ENCODE measurements around the gene ABHD2.
A peak's percentile ranks its signal among the peaks of the same experiment; 100 is the strongest.
"Not testable (repeated sequence)": the region's sequence is repeated elsewhere in the genome, so short reads cannot be mapped to it uniquely, and the experiment has no call there.

ABHD2 gene

GRCh38 chr15:89075101-89075640 is 13.1 kb upstream of the ABHD2 start:
- DNase-seq: no peak

- DNase-seq: peak; percentile 81
These were observed 12.4 kb upstream of the ABHD2 start for GRCh38 chr15:89075846-89076245.

GRCh38 chr15:89077750-89078149 is 10.5 kb upstream of the ABHD2 start:
- no peak for DNase-seq

- no peak for DNase-seq
These were observed 9.1 kb upstream of the ABHD2 start for GRCh38 chr15:89078851-89079810.

- no peak for DNase-seq
These were observed 6.4 kb upstream of the ABHD2 start for GRCh38 chr15:89081878-89082277.

- no peak for DNase-seq
These were observed 5.0 kb upstream of the ABHD2 start for GRCh38 chr15:89083246-89083645.

GRCh38 chr15:89085289-89085926 is 2.8 kb upstream of the ABHD2 start:
- DNase-seq: no peak

GRCh38 chr15:89085933-89086332 is 2.3 kb upstream of the ABHD2 start:
- DNase-seq: not testable (repeated sequence)

- not testable (repeated sequence) for DNase-seq
These were observed 1.9 kb upstream of the ABHD2 start for GRCh38 chr15:89086390-89086789.

- DNase-seq: no peak
These were observed 961 bp upstream of the ABHD2 start for GRCh38 chr15:89087161-89087829.

- no peak for DNase-seq
These were observed 504 bp downstream of the ABHD2 start for GRCh38 chr15:89088605-89089315.

- no peak for DNase-seq
These were observed 1.3 kb downstream of the ABHD2 start for GRCh38 chr15:89089316-89090230.

GRCh38 chr15:89090791-89091626 is 2.8 kb downstream of the ABHD2 start:
- peak; percentile 88 for DNase-seq

- no peak for DNase-seq
These were observed 3.5 kb downstream of the ABHD2 start for GRCh38 chr15:89091627-89092220.

GRCh38 chr15:89093509-89093908 is 5.3 kb downstream of the ABHD2 start:
- DNase-seq: no peak

- peak; percentile 52 for DNase-seq
These were observed 6.8 kb downstream of the ABHD2 start for GRCh38 chr15:89095073-89095472.

- no peak for DNase-seq
These were observed 7.3 kb downstream of the ABHD2 start for GRCh38 chr15:89095556-89095955.

GRCh38 chr15:89096664-89097063 is 8.4 kb downstream of the ABHD2 start:
- DNase-seq: no peak

GRCh38 chr15:89097313-89097712 is 9.1 kb downstream of the ABHD2 start:
- DNase-seq: no peak

GRCh38 chr15:89098281-89098680 is 10.0 kb downstream of the ABHD2 start:
- DNase-seq: no peak
